Spleen (tissue), 7 donors: ENCODE measurements around the gene OTOG.

Source experiments
- CTCF ChIP-seq, 11 experiments: fragments of 200-600 bp in 7 of 11; fragments of 450-650 bp in 4 of 11; sonication (generic) in 4 of 11; IDR thresholded peaks in 8 of 11; conservative IDR thresholded peaks in 3 of 11; 1 replicate in 7 of 11; 2 replicates in 4 of 11; pipeline versions ENCODE4 v1.4.0 to v1.8.0; 2016 to 2021; ENCODE audit warnings: antibody characterized with exemption in 11 of 11, inconsistent platforms in 4 of 11, mild to moderate bottlenecking in 1 of 11
- POLR2A ChIP-seq, 3 donors: fragments of 450-650 bp; IDR thresholded peaks; one replicate each; pipeline ENCODE4 v1.5.1; 2017; ENCODE audit warnings: antibody characterized with exemption in 3 of 3, mild to moderate bottlenecking in 1 of 3
- POLR2AphosphoS5 ChIP-seq, 3 donors: sonication (generic); formaldehyde crosslinking; IDR thresholded peaks; one replicate each; pipeline ENCODE4 v1.5.1; 2017; ENCODE audit warnings: antibody characterized with exemption in 3 of 3
- donor health status: DM: no; HTN: no; CAD: no; lungs with moderate emphysema.
- donor health status: DM: no; HTN: no; CAD: no.
- donor health status: DM: no; HTN: no; CAD: no.

GRCh38 chr11:17604201-17604914 is 57.3 kb downstream of the OTOG start:
- TF ChIP-seq CTCF (IDR thresholded peaks at IDR 0.05 in 8 of 11, conservative IDR thresholded peaks at IDR 0.05 in 3 of 11) (no peak), POLR2A (IDR thresholded peaks at IDR 0.05) (no peak), POLR2AphosphoS5 (IDR thresholded peaks at IDR 0.05) (no peak)
